ENCODE data around the gene BMP4. TPM values are rescaled to one million over a fixed set of nuclear protein-coding genes. Genes with fewer than 3 reads are reported as not detected.

BMP4 gene
- total RNA-seq, 3 donors from 2014 or later = 17.0 to 51.8 (median 17.7) TPM

DNA sequence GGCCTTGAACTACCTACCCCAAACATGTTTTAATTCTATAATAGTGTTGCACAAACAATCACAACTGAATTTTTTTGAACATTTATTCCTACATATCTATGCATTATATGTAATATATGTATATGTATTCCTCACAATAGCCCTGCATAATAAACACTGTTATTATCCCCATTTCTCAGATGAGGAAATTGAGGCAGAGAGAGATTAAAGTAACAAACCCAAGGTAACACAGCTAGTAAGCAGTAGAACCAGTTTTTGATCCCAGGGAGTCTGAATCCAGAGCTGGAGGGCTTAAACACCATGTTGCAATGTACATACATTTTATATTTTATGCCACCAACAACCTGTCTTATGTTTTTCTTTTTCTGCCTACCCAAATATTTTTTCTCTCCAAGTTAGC, 26.5 kb upstream of the BMP4 start:
- intact Hi-C loops (cut with DNase I; ENCODE audit: low total_unique reads) = no loop called here
- H3K4me3 ChIP-seq = no peak overlapping the region
- H3K4me1 ChIP-seq = no peaks in the 10 kb centered on the region
- no peak for TF ChIP-seq POLR2AphosphoS5 (IDR thresholded peaks at IDR 0.05)
- TF ChIP-seq, protein P1, sequence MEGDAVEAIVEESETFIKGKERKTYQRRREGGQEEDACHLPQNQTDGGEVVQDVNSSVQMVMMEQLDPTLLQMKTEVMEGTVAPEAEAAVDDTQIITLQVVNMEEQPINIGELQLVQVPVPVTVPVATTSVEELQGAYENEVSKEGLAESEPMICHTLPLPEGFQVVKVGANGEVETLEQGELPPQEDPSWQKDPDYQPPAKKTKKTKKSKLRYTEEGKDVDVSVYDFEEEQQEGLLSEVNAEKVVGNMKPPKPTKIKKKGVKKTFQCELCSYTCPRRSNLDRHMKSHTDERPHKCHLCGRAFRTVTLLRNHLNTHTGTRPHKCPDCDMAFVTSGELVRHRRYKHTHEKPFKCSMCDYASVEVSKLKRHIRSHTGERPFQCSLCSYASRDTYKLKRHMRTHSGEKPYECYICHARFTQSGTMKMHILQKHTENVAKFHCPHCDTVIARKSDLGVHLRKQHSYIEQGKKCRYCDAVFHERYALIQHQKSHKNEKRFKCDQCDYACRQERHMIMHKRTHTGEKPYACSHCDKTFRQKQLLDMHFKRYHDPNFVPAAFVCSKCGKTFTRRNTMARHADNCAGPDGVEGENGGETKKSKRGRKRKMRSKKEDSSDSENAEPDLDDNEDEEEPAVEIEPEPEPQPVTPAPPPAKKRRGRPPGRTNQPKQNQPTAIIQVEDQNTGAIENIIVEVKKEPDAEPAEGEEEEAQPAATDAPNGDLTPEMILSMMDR (IDR thresholded peaks at IDR 0.05) = no peak
- TF ChIP-seq POLR2A (IDR thresholded peaks at IDR 0.05) = no peak
- H3K36me3 ChIP-seq = no peaks in the 10 kb centered on the region
- peaks cover 5 to 25% of the 10 kb centered on the region in 2 donors for H3K9me3 ChIP-seq
- no peak overlapping the region for H3K27ac ChIP-seq
- no peaks in the 10 kb centered on the region for H3K27me3 ChIP-seq
- no peak for DNase-seq (ENCODE audit: low spot score in 2 of 2)

DNA sequence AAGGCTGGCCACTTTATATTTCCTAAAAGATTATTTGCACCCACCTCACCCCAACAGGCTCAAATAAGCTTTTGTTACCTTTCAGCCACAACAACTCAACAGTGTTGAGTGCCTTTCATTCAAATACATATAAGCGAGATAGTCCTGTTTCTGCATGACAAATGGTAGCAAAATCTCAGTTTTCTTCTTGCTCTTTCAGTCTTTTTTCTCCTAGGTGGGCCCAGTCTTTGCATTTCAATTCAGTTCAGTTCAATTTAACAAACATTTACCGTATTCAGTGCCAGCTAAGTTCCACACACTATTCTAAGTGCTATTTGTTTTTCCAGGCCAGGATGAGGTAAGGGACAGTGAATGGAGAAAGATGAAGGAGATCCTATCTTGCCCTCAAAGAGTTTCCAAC, 25.9 kb upstream of the BMP4 start:
- TF ChIP-seq POLR2A (IDR thresholded peaks at IDR 0.05) (no peak), POLR2AphosphoS5 (IDR thresholded peaks at IDR 0.05) (no peak)
- TF ChIP-seq, protein P1 (IDR thresholded peaks at IDR 0.05) = no peak
- intact Hi-C loops (cut with DNase I; ENCODE audit: low total_unique reads) = no loop called here
- H3K4me1 ChIP-seq = no peaks in the 10 kb centered on the region
- no peak overlapping the region for H3K27ac ChIP-seq
- no peaks in the 10 kb centered on the region for H3K27me3 ChIP-seq
- DNase-seq (ENCODE audit: low spot score in 2 of 2) = no peak
- H3K9me3 ChIP-seq = peaks cover 5 to 25% of the 10 kb centered on the region in 2 donors
- H3K36me3 ChIP-seq = no peaks in the 10 kb centered on the region
- no peak overlapping the region for H3K4me3 ChIP-seq

DNA sequence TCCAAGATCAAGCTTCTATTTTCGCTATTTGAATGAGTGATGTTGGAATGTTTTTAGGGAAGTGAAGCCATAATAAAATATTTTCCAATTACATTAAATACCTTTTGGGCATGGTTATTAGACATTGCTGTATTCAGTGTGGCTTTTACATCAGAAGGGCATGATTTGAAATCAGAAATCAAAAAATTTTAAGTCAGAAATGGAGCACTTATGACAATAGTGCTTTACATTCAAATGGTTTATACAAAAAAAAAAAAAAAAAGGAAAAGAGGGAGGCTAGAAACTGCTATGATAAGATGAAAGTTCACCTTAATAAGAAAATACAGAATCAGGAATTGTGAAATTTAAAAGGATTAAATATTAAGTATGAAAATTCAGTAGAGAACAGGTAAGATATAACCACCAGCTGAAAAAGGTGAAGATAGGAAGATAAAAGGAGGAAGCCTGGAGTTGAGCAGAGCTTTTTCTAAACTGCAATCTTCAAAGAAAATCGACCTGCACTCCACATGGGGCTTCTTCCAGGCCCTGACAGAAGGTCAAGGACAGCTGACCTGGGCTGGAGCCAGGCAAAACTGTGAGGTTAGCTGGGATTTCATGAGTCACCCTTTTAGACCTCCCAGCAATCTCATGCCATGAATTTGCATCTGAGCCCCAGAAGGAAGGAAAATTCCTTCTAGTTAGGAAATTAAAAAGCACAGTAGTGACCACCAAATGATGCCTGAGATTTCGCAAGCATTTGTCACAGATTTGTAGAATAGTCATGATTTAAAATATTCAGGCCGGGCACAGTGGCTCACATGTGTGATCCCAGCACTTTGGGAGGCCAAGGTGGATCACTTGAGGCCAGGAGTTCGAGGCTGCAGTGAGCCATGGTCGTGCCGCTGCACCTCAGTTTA, 23.4 kb upstream of the BMP4 start:
- H3K4me1 ChIP-seq = no peaks in the 10 kb centered on the region
- H3K27me3 ChIP-seq = no peaks in the 10 kb centered on the region
- no peak overlapping the region for H3K4me3 ChIP-seq
- intact Hi-C loops (cut with DNase I; ENCODE audit: low total_unique reads) = no loop called here
- DNase-seq (ENCODE audit: low spot score in 2 of 2) = no peak
- no peak overlapping the region for H3K27ac ChIP-seq
- H3K9me3 ChIP-seq = peaks cover 0 to 6% of the 10 kb centered on the region in 2 donors
- TF ChIP-seq, protein P1 (IDR thresholded peaks at IDR 0.05) = no peak
- TF ChIP-seq POLR2A (IDR thresholded peaks at IDR 0.05) (no peak), POLR2AphosphoS5 (IDR thresholded peaks at IDR 0.05) (no peak)
- no peaks in the 10 kb centered on the region for H3K36me3 ChIP-seq

DNA sequence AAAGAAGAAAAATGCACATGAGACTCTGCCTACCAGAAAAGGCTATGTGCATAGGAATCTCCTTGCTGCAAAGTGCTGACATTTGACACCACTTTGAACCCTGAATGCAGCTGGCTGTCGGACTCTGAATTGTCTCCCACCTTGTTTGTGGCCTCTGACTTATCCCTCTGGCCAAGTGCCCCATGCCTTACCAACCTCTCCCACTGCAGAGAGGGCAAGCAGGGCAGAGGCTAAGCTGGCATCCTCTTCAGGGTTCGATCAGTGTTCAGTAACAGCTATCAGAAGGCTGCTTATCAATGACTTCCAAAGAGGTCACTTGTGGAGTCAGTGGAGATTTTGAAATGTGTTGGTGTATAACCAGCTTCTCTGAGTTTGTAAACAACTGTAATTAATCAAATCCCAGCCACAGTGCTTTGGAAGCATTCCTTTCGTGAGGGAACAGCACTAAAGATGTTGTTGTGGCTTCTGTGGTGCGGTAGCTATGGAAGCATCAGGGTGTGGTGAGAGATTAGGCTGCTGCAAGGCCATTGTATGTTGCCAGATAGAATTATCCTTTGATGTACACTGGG, 22.6 kb upstream of the BMP4 start:
- no peak for DNase-seq (ENCODE audit: low spot score in 2 of 2)
- intact Hi-C loops (cut with DNase I; ENCODE audit: low total_unique reads) = no loop called here
- TF ChIP-seq POLR2AphosphoS5 (IDR thresholded peaks at IDR 0.05) (no peak), POLR2A (IDR thresholded peaks at IDR 0.05) (no peak)
- TF ChIP-seq, protein P1 (IDR thresholded peaks at IDR 0.05) = no peak
- H3K4me3 ChIP-seq = no peak overlapping the region
- no peaks in the 10 kb centered on the region for H3K9me3 ChIP-seq
- H3K27ac ChIP-seq = no peak overlapping the region
- no peaks in the 10 kb centered on the region for H3K27me3 ChIP-seq
- no peaks in the 10 kb centered on the region for H3K36me3 ChIP-seq
- no peaks in the 10 kb centered on the region for H3K4me1 ChIP-seq

DNA sequence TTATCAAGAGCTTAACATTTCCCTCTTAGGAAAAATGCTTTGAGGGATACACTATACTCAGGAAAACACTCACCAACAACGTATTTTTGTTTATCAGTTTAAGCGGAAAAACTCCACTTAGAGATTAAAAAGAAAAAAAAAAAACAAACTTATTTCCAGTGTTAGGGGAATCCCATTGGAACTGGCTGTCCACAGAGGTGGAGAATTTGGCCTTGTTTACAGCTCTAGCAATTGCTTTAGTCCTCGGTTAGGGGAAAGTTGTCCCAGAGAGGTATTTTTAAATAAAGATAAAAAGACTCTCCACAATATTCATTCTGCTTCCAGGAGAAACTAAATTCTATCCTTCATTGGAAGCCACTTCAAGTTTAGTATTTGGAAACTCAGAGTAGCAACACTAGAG, 21.6 kb upstream of the BMP4 start:
- DNase-seq (ENCODE audit: low spot score in 2 of 2) = no peak
- TF ChIP-seq POLR2AphosphoS5 (IDR thresholded peaks at IDR 0.05) (no peak), POLR2A (IDR thresholded peaks at IDR 0.05) (no peak)
- TF ChIP-seq, protein P1 (IDR thresholded peaks at IDR 0.05) = no peak
- Histone ChIP-seq H3K4me1 (no peaks in the 10 kb centered on the region), H3K27me3 (no peaks in the 10 kb centered on the region), H3K27ac (no peak overlapping the region), H3K36me3 (no peaks in the 10 kb centered on the region), H3K9me3 (no peaks in the 10 kb centered on the region), H3K4me3 (no peak overlapping the region)
- intact Hi-C loops (cut with DNase I; ENCODE audit: low total_unique reads) = no loop called here

All from breast epithelium (tissue), 4 donors.